ENCODE measurements around the gene CD300A.

DNA sequence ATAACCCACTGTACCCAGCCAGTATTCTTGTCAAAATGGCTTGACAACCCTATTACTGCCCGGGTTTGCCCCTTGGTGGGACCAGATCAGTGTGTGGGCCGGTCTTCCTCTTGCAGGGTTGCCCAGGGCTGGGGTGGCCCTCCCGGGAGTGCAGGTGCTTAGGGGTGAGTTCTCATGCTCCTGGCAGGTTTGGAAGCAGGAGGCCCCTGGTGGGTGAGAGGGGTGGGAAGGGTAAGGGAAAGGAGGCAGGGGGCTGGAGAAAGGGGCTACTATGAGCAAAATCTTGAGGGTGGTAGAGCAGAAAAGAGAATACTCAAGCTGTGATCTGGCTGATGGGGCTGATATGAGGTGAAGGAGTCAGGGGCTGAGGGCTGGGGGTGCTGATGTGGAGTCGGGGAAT, 6.5 kb downstream of the CD300A start:
- TF ChIP-seq, protein P1, sequence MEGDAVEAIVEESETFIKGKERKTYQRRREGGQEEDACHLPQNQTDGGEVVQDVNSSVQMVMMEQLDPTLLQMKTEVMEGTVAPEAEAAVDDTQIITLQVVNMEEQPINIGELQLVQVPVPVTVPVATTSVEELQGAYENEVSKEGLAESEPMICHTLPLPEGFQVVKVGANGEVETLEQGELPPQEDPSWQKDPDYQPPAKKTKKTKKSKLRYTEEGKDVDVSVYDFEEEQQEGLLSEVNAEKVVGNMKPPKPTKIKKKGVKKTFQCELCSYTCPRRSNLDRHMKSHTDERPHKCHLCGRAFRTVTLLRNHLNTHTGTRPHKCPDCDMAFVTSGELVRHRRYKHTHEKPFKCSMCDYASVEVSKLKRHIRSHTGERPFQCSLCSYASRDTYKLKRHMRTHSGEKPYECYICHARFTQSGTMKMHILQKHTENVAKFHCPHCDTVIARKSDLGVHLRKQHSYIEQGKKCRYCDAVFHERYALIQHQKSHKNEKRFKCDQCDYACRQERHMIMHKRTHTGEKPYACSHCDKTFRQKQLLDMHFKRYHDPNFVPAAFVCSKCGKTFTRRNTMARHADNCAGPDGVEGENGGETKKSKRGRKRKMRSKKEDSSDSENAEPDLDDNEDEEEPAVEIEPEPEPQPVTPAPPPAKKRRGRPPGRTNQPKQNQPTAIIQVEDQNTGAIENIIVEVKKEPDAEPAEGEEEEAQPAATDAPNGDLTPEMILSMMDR (IDR thresholded peaks at IDR 0.05): no peak
- no peak for TF ChIP-seq POLR2A (IDR thresholded peaks at IDR 0.05)
